HG03432 (cell line): ENCODE results near the gene FUT7.

Experiments used
- ATAC-seq: cut with Tn5 transposase; IDR thresholded peaks from one replicate; pipeline ENCODE4 v1.9.1; 2021; ENCODE audit warnings: mild to moderate bottlenecking, moderate library complexity; ENCODE audit not compliant: unreplicated experiment

The FUT7 gene

GRCh38 chr9:137019891-137020683 is 11.8 kb downstream of the FUT7 start:
- no peak for ATAC-seq

- ATAC-seq, result no peak
Observed at GRCh38 chr9:137018761-137019559, 12.9 kb downstream of the FUT7 start.

- ATAC-seq, result no peak
Observed at GRCh38 chr9:137017791-137018497, 13.9 kb downstream of the FUT7 start.

- ATAC-seq, result no peak
Observed at GRCh38 chr9:137017071-137017470, 14.8 kb downstream of the FUT7 start.

GRCh38 chr9:137016436-137016835 is 15.5 kb downstream of the FUT7 start:
- ATAC-seq, result no peak

GRCh38 chr9:137015976-137016375 is 15.9 kb downstream of the FUT7 start:
- no peak for ATAC-seq

GRCh38 chr9:137015540-137015930 is 16.4 kb downstream of the FUT7 start:
- ATAC-seq, result no peak

GRCh38 chr9:137014776-137015539 is 16.9 kb downstream of the FUT7 start:
- ATAC-seq, result no peak

GRCh38 chr9:137014166-137014565 is 17.7 kb downstream of the FUT7 start:
- ATAC-seq, result no peak

GRCh38 chr9:137013571-137013940 is 18.3 kb downstream of the FUT7 start:
- no peak for ATAC-seq

- ATAC-seq, result no peak
Observed at GRCh38 chr9:137012694-137013570, 19.0 kb downstream of the FUT7 start.

- ATAC-seq, result no peak
Observed at GRCh38 chr9:137011907-137012675, 19.8 kb downstream of the FUT7 start.

- no peak for ATAC-seq
Observed at GRCh38 chr9:137011156-137011555, 20.7 kb downstream of the FUT7 start.

- ATAC-seq, result no peak
Observed at GRCh38 chr9:137009938-137010732, 21.8 kb downstream of the FUT7 start.

- ATAC-seq, result no peak
Observed at GRCh38 chr9:137009217-137009616, 22.7 kb downstream of the FUT7 start.

GRCh38 chr9:137008312-137008711 is 23.6 kb downstream of the FUT7 start:
- ATAC-seq, result no peak

GRCh38 chr9:137007816-137008270 is 24.0 kb downstream of the FUT7 start:
- no peak for ATAC-seq

- no peak for ATAC-seq
Observed at GRCh38 chr9:137007108-137007815, 24.6 kb downstream of the FUT7 start.
